HS-5 (cell line): ENCODE data around the gene REEP2.
"Not testable (repeated sequence)": the region's sequence is repeated elsewhere in the genome, so short reads cannot be mapped to it uniquely, and the experiment has no call there.

ENCODE experiments used
- DNase-seq: peaks from one replicate; pipeline ENCODE4 v3.0.0-alpha.2; 2012; ENCODE audit warnings: low read depth

REEP2 gene

GRCh38 chr5:138466125-138466899 is 27.5 kb downstream of the REEP2 start:
- DNase-seq = no peak

- DNase-seq = no peak
Measured at GRCh38 chr5:138466900-138467710, 28.2 kb downstream of the REEP2 start.

- no peak for DNase-seq
Measured at GRCh38 chr5:138467711-138468132, 28.9 kb downstream of the REEP2 start.

GRCh38 chr5:138468133-138468965 is 29.5 kb downstream of the REEP2 start:
- no peak for DNase-seq

GRCh38 chr5:138468966-138469539 is 30.2 kb downstream of the REEP2 start:
- no peak for DNase-seq

- no peak for DNase-seq
Measured at GRCh38 chr5:138469540-138470321, 30.9 kb downstream of the REEP2 start.

GRCh38 chr5:138470322-138471051 is 31.6 kb downstream of the REEP2 start:
- no peak for DNase-seq

GRCh38 chr5:138471052-138471361 is 32.1 kb downstream of the REEP2 start:
- DNase-seq = no peak

GRCh38 chr5:138472353-138472752 is 33.5 kb downstream of the REEP2 start:
- DNase-seq = no peak

GRCh38 chr5:138473151-138473550 is 34.3 kb downstream of the REEP2 start:
- DNase-seq = not testable (repeated sequence)

GRCh38 chr5:138476918-138477317 is 38.1 kb downstream of the REEP2 start:
- DNase-seq = no peak

- DNase-seq = no peak
Measured at GRCh38 chr5:138482638-138483037, 43.8 kb downstream of the REEP2 start.

GRCh38 chr5:138488481-138488945 is 49.7 kb downstream of the REEP2 start:
- no peak for DNase-seq

- DNase-seq = no peak
Measured at GRCh38 chr5:138489683-138490061, 50.8 kb downstream of the REEP2 start.

- DNase-seq = no peak
Measured at GRCh38 chr5:138490648-138491283, 51.9 kb downstream of the REEP2 start.

GRCh38 chr5:138491284-138491648 is 52.4 kb downstream of the REEP2 start:
- no peak for DNase-seq

GRCh38 chr5:138491669-138492559 is 53.1 kb downstream of the REEP2 start:
- DNase-seq = peak; percentile 36

GRCh38 chr5:138492560-138493045 is 53.7 kb downstream of the REEP2 start:
- DNase-seq = no peak

GRCh38 chr5:138495351-138495750 is 56.5 kb downstream of the REEP2 start:
- DNase-seq = no peak
